ENCODE data around the gene GAS2L2. TPM values are rescaled to one million over a fixed set of nuclear protein-coding genes. Genes with fewer than 3 reads are reported as not detected.
A peak's percentile ranks its signal among the peaks of the same experiment; 100 is the strongest.

GAS2L2 gene
- total and polyA plus RNA-seq, 8 donors, result under 0.01 to 0.05 TPM; not detected in 6

DNA sequence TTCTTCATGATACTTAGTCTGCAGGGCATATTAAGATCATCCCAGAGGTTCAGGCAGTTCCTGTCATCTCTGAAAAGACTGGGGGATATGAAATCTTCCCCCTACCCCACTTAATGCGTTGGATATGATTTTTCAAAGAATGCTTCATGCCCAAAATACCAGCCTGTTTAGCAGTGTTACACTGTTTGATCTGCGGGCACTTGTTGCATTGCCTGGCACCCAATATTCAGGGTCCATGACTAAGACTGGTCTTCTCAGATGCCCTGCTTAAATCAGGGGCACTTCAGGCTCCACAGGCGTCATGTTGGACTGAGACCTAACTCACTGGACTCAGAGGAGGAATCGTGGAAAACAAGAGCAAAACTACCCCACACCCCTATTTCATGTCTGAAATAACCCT lies 28.0 kb downstream of the GAS2L2 start:
- WGBS, 5 donors, result 93 to 95% (median 93%) methylated on average over 4 of the region's 4 CpGs

DNA sequence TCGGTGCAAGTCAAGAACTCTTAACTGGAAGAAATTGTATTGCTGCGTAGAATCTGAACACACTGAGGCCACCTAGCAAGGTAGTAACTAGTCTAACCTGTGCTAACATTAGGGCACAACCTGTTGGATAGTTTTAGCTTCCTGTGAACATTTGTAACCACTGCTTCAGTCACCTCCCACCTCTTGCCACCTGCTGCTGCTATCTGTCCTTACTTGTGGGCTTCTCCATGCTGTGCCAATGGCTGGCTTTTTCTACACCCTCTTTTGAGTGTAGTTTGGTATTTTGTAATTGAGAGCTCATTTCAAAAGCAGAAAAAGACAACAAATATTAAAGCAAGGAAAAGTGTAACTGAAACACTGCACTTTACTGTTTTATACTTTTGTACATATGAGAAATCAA lies 29.3 kb downstream of the GAS2L2 start:
- Histone ChIP-seq H3K27ac (no peak overlapping the region), H3K4me1 (peaks cover 0 to 14% (median 7%) of the 10 kb centered on the region in 4 donors), H3K4me3 (no peak overlapping the region), H3K36me3 (peaks cover 21 to 90% (median 86%) of the 10 kb centered on the region in 4 donors), H3K27me3 (no peaks in the 10 kb centered on the region), H3K9me3 (no peaks in the 10 kb centered on the region)
- intact Hi-C loops (cut with DNase I; ENCODE audit: low total_unique reads), result no loop called here
- DNase-seq, result no peak
- WGBS, 5 donors, result 90 to 100% (median 99%) methylated on average over 2 of the region's 2 CpGs
- TF ChIP-seq POLR2AphosphoS5 (IDR thresholded peaks at IDR 0.05) (no peak), POLR2A (IDR thresholded peaks at IDR 0.05) (no peak), EP300 (IDR thresholded peaks at IDR 0.05) (no peak)
- TF ChIP-seq, protein P1, sequence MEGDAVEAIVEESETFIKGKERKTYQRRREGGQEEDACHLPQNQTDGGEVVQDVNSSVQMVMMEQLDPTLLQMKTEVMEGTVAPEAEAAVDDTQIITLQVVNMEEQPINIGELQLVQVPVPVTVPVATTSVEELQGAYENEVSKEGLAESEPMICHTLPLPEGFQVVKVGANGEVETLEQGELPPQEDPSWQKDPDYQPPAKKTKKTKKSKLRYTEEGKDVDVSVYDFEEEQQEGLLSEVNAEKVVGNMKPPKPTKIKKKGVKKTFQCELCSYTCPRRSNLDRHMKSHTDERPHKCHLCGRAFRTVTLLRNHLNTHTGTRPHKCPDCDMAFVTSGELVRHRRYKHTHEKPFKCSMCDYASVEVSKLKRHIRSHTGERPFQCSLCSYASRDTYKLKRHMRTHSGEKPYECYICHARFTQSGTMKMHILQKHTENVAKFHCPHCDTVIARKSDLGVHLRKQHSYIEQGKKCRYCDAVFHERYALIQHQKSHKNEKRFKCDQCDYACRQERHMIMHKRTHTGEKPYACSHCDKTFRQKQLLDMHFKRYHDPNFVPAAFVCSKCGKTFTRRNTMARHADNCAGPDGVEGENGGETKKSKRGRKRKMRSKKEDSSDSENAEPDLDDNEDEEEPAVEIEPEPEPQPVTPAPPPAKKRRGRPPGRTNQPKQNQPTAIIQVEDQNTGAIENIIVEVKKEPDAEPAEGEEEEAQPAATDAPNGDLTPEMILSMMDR (IDR thresholded peaks at IDR 0.05), result no peak

More for the DNA sequence above, 28.0 kb downstream of the GAS2L2 start:
- H3K4me3 ChIP-seq, result no peak overlapping the region
- peaks cover 21 to 78% (median 75%) of the 10 kb centered on the region in 4 donors for H3K36me3 ChIP-seq
- intact Hi-C loops (cut with DNase I; ENCODE audit: low total_unique reads), result no loop called here
- peaks cover 0 to 14% (median 7%) of the 10 kb centered on the region in 4 donors for H3K4me1 ChIP-seq
- H3K9me3 ChIP-seq, result no peaks in the 10 kb centered on the region
- no peaks in the 10 kb centered on the region for H3K27me3 ChIP-seq
- no peak overlapping the region for H3K27ac ChIP-seq
- TF ChIP-seq POLR2AphosphoS5 (IDR thresholded peaks at IDR 0.05), result no peak
- TF ChIP-seq EP300 (IDR thresholded peaks at IDR 0.05), result no peak
- DNase-seq, result no peak

DNA sequence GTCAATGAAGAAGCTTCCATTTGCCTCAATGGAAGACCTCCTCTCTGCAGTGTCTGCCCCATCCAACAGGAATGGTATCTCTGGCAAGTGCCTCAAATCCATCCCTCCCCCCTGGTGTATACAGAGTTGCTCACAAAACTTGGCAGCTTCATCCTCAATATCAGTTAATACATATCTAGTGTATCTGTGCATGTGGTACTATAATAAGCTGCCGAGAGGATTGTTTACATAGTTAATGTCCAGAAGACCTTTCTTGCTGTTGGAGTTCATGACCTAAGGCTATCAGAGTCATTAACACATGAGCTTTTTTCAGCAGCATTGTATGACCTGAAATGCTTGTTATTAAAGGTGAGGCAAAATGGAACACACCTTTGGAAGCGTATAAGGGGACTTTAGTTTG lies 35.6 kb downstream of the GAS2L2 start:
- Histone ChIP-seq H3K36me3 (peaks cover 0 to 92% (median 90%) of the 10 kb centered on the region in 4 donors), H3K9me3 (no peaks in the 10 kb centered on the region), H3K4me3 (no peak overlapping the region), H3K4me1 (peaks cover 0 to 51% (median 9%) of the 10 kb centered on the region in 4 donors), H3K27ac (peak overlapping the region in 3 of 5 donors; percentile 35 to 77 (median 68)), H3K27me3 (no peaks in the 10 kb centered on the region)
- TF ChIP-seq, protein P1 (IDR thresholded peaks at IDR 0.05), result no peak
- TF ChIP-seq POLR2AphosphoS5 (IDR thresholded peaks at IDR 0.05) (no peak), EP300 (IDR thresholded peaks at IDR 0.05) (no peak), POLR2A (IDR thresholded peaks at IDR 0.05) (no peak)
- WGBS, 5 donors, result 49 to 63% (median 51%) methylated on average over 2 of the region's 2 CpGs
- intact Hi-C loops (cut with DNase I; ENCODE audit: low total_unique reads), result no loop called here
- DNase-seq, result no peak

DNA sequence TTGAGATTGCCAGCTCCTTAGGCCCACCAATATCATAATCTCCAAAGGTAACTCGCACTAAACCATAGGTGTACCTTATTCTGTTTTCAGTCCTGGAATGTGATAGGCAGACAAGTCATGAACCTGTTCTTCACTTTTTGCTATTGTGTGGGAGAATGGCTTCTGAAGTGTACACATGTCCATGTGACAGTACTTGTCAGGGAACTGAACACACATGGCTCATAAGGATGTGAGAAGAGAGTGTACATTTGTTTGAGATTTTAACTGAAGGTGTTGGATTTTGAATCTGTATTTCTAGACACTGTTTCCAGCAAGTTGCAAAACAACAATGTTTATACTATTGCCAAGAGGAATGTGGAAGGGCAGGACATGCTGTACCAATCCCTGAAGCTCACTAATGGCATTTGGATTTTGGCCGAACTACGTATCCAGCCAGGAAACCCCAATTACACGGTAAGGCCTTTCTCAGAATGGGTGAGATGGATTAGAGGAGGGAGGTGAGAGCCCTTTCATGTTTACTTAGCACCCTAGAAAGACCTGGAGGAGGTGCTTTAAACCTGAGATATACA lies 36.1 kb downstream of the GAS2L2 start:
- H3K36me3 ChIP-seq, result peaks cover 0 to 93% (median 90%) of the 10 kb centered on the region in 4 donors
- H3K4me3 ChIP-seq, result no peak overlapping the region
- TF ChIP-seq EP300 (IDR thresholded peaks at IDR 0.05), result peak; percentile 93
- no peak for TF ChIP-seq POLR2A (IDR thresholded peaks at IDR 0.05)
- TF ChIP-seq, protein P1 (IDR thresholded peaks at IDR 0.05), result no peak
- TF ChIP-seq POLR2AphosphoS5 (IDR thresholded peaks at IDR 0.05), result peak; percentile 75 to 91 (median 78)
- H3K4me1 ChIP-seq, result peaks cover 0 to 53% (median 10%) of the 10 kb centered on the region in 4 donors
- H3K9me3 ChIP-seq, result no peaks in the 10 kb centered on the region
- peak overlapping the region in 3 of 5 donors; percentile 35 to 77 (median 68) for H3K27ac ChIP-seq
- H3K27me3 ChIP-seq, result no peaks in the 10 kb centered on the region
- 62 to 80% (median 80%) methylated on average over 4 of the region's 4 CpGs for WGBS, 5 donors
- intact Hi-C loops (cut with DNase I; ENCODE audit: low total_unique reads), result no loop called here
- DNase-seq, result no peak

DNA sequence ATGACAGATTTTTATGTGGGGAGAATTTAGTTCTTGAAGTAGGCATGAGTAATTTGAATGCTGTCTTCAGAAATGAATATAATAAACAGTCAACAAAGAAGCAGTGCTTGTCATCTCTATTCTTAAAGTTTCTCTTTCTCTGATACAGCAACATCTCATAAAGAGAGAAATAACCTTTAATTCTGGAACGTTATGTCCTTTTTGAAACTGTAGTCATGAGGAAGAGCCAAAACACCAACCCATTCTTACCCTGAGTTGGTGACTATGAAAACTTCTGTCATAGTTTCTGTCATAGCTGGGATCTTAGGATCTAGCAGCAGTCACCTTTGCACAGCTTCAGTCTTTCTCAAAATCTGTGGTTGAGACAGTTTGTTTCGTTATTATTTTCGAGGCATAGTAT lies 36.9 kb downstream of the GAS2L2 start:
- no peak for TF ChIP-seq POLR2A (IDR thresholded peaks at IDR 0.05)
- TF ChIP-seq POLR2AphosphoS5 (IDR thresholded peaks at IDR 0.05), result no peak
- no peak for TF ChIP-seq EP300 (IDR thresholded peaks at IDR 0.05)
- TF ChIP-seq, protein P1 (IDR thresholded peaks at IDR 0.05), result no peak
- DNase-seq, result no peak
- 79 to 92% (median 85%) methylated on average over 3 of the region's 3 CpGs for WGBS, 5 donors
- peaks cover 0 to 93% (median 90%) of the 10 kb centered on the region in 4 donors for H3K36me3 ChIP-seq
- H3K4me1 ChIP-seq, result peaks cover 0 to 53% (median 10%) of the 10 kb centered on the region in 4 donors
- H3K9me3 ChIP-seq, result no peaks in the 10 kb centered on the region
- H3K27me3 ChIP-seq, result no peaks in the 10 kb centered on the region
- no peak overlapping the region for H3K4me3 ChIP-seq
- intact Hi-C loops (cut with DNase I; ENCODE audit: low total_unique reads), result no loop called here
- peak overlapping the region in 4 of 5 donors; percentile 0 to 77 (median 40) for H3K27ac ChIP-seq

Data from stomach (tissue), 9 donors.